OCI-LY7 (cell line): ENCODE results near the gene CERS1.

ENCODE experiments used
- EZH2phosphoT487 ChIP-seq: fragments of 200-600 bp; sonication (generic); IDR thresholded peaks from 2 replicates; pipeline ENCODE4 v1.6.1; 2018; ENCODE audit warnings: low read depth, borderline replicate concordance, mild to moderate bottlenecking, mixed run types, antibody characterized with exemption, low read length, moderate library complexity, mixed read lengths
- TF ChIP-seq, protein P1 (sequence below): fragments of 200-600 bp; sonication (generic); conservative IDR thresholded peaks from 2 replicates; pipeline ENCODE4 v1.5.1; 2014; ENCODE audit warnings: mild to moderate bottlenecking, antibody characterized with exemption, low read length, moderate library complexity, mixed read lengths

GRCh38 chr19:18940769-18941627 lies 45.0 kb upstream of the CERS1 start, which contains the start of gene HOMER3:
- TF ChIP-seq, protein P1, sequence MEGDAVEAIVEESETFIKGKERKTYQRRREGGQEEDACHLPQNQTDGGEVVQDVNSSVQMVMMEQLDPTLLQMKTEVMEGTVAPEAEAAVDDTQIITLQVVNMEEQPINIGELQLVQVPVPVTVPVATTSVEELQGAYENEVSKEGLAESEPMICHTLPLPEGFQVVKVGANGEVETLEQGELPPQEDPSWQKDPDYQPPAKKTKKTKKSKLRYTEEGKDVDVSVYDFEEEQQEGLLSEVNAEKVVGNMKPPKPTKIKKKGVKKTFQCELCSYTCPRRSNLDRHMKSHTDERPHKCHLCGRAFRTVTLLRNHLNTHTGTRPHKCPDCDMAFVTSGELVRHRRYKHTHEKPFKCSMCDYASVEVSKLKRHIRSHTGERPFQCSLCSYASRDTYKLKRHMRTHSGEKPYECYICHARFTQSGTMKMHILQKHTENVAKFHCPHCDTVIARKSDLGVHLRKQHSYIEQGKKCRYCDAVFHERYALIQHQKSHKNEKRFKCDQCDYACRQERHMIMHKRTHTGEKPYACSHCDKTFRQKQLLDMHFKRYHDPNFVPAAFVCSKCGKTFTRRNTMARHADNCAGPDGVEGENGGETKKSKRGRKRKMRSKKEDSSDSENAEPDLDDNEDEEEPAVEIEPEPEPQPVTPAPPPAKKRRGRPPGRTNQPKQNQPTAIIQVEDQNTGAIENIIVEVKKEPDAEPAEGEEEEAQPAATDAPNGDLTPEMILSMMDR, result no peak
- no peak for TF ChIP-seq EZH2phosphoT487
